HG03280 (cell line): Measurements from ENCODE around the gene BCAS3.
"Not testable (repeated sequence)": the region's sequence is repeated elsewhere in the genome, so short reads cannot be mapped to it uniquely, and the experiment has no call there.

Experiments used
- ATAC-seq: cut with Tn5 transposase; IDR thresholded peaks from one replicate; pipeline ENCODE4 v1.9.1; 2021; ENCODE audit warnings: mild to moderate bottlenecking, moderate library complexity; ENCODE audit not compliant: unreplicated experiment

BCAS3 gene

DNA sequence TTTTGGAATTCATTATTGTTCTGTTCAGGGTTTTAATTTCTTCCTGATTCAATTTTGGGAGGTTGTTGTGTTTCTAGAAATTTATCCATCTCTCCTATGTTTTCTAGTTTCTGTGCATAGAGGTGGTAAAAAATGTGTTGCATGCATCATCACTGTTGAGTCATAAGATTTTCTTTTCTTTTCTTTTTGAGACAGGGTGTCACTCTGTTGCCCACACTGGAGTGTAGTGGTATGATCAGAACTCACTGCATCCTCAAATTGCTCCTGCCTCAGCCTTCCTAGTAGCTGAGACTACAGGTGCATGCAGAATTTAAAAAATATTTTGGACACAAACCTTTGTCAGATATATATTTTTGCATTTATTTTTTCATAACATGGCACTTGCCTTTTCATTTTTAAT is 184.8 kb downstream of the BCAS3 start:
- ATAC-seq: no peak

DNA sequence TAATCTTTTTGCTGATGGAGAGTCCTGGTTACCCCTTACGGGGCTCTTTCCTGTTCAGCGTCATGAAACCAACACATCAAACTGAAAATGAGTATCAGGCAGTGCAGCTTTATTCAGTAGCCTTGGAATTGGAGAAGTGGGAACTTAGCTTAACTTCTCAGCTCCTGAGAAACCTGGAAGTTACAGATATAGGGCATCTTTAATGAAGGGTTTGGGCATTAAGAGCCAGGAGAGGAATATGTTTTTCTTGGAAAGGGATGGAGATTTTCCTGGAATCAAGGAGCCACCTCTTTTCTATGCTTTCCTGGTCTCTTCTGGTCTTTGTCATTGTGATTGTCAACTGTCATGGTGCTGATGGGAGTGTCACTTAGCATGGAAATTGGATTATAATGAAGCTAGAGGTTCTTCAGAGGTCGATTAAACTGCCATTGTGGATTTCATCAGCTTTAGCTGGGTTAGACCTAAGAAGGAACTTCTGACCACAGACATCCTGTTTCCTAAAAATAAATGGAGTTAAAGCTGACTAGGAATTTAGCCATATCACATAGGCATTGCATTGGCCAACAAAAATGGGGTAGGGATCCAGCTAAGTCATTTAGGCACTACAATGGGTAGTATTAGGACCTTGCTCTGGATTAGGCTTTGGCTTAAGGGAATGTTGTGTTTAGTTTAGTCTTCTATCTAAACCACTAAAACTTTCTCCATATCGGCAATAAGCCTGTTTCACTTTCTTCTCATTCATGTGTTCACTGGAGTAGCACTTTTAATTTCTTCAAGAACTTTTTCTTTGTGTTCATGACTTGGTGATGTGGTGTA is 186.4 kb downstream of the BCAS3 start:
- no peak for ATAC-seq

DNA sequence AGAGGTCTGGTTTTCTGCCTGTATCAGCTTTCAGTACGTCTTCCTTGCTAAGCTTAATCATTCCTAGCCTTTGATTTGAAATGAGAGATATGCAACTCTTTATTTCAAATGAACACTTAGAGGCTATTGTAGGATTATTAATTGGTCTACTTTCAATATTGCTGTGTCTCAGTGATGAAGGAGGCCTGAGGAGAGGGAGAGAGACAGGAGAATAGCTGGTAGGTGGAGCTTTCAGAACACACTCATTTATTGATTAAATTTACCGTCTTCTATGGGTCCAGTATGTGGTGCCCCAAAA is 187.0 kb downstream of the BCAS3 start:
- ATAC-seq: no peak

DNA sequence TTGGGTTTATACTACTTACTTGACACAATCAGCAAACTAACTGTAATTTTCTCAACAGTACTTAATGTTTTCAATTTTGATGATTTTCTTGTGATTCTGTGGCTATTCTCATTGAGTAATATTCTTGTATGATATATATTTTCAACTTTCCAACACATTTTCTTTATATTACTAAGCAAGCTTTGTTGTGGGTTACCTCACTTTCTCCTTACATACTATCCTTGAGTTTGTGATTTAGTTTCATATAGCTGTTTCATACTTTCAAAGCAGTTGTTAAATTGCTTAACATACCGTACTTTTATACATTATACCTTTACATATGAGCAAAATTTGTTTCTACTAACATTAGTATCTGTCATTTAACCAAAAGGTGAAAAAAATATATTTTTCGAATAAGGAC is 197.1 kb downstream of the BCAS3 start:
- ATAC-seq: no peak

DNA sequence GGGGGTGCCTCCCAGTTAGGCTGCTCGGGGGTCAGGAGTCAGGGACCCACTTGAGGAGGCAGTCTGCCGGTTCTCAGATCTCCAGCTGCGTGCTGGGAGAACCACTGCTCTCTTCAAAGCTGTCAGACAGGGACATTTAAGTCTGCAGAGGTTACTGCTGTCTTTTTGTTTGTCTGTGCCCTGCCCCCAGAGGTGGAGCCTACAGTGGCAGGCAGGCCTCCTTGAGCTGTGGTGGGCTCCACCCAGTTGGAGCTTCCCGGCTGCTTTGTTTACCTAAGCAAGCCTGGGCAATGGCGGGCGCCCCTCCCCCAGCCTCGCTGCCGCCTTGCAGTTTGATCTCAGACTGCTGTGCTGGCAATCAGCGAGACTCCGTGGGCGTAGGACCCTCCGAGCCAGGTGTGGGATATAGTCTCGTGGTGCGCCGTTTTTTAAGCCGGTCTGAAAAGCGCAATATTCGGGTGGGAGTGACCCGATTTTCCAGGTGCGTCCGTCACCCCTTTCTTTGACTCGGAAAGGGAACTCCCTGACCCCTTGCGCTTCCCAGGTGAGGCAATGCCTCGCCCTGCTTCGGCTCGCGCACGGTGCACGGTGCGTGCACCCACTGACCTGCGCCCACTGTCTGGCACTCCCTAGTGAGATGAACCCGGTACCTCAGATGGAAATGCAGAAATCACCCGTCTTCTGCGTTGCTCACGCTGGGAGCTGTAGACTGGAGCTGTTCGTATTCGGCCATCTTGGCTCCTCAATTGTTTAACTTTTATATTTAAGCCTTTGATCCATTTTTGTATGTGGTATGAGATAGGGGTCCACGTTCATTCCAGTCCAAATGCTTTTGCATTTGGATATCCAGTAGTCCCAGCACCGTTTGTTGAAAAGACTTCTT is 209.3 kb downstream of the BCAS3 start:
- ATAC-seq: not testable (repeated sequence)

DNA sequence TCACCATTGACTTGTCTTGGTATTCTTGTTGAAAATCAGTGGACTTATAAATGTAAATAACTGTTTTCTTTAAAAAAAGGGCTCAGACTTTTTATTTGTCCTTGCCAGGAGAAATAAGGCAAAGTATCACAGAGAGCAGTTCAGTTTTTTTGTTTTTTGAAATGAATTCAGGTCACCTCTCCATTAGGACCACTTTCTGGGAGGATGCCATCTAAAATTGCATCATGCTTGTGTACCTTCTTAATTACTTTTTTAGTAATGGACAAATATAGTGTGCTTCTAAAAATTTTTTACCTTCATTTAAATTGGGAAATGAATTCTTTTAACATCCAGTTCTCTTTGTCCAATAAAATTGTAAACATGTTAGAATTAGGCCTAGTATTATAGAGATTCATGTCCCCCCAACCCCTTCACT is 210.0 kb downstream of the BCAS3 start:
- ATAC-seq: no peak

DNA sequence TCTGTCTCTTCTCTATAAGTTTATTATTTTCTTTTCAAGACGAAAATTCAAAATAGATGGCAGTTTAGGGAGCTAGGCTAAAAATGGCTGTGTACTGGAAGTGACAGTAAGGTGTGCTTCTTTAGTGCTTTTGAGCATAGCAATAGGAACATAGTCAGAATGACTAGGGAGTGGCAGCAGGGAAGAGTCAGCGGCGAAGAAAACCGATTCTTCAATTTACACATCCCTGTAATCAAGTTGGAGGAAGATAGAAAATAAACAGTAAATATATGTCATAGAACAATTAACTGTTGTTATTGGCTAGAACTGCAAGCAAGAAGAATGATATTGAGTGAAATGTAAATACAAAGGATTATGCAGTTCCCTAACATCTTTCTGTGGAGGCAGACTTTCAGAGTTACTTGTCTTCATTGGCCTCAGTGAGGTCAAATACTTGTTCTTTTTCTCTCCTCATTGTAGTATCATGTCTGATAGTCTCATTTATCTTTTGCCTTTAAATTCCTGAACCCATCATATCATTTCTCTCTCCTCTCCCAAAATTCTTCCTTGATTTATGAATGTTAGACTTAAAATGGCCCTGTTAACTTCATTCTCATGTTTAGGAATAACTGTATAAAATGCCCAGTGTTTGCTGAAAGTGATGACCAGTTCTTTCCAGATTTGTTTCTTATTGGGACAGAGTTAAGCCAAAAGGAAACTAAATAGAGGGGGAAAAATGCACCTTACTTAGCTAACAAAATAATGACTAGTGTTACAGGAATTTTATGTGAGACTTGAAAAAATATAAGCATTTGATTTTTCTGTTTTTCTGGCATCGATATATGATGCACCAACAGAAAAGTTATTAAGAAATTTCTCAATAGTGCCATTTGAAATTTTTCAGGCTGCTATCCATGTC is 211.4 kb downstream of the BCAS3 start:
- no peak for ATAC-seq

DNA sequence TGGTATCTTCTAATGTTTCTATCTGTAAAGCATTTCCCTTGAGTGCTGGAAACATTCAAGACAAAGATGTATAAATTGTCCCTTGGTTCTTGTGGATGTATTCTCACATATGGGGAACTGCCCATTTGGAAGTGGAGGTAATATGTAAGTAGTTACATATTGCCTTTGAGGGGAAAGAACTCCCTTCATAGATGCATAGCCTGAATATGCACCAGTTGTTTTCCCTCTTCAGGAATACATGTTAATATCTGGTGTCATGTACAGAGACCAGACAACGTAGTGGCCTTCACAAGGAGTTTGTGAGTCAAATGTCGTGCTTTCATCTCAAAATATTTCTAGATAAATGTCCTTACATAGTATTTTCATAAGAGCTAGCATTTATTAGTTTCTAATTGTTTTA is 213.5 kb downstream of the BCAS3 start:
- ATAC-seq: no peak

DNA sequence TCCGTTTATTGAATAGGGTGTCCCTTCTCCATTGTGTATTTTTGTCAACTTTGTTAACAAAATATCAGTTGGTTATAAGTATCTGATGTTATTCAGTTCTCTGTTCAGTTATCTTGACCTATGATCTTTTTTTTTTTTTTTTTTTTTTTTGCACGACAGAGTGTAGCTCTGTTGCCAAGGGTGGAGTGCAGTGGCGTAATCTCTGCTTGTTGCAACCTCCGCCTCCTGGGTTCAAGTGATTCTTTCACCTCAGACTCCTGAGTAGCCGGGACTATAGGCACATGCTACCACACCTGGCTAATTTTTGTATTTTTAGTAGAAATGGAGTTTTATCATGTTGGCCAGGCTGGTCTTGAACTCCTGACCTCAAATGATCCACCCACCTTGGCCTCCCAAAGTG is 215.8 kb downstream of the BCAS3 start:
- ATAC-seq: no peak

DNA sequence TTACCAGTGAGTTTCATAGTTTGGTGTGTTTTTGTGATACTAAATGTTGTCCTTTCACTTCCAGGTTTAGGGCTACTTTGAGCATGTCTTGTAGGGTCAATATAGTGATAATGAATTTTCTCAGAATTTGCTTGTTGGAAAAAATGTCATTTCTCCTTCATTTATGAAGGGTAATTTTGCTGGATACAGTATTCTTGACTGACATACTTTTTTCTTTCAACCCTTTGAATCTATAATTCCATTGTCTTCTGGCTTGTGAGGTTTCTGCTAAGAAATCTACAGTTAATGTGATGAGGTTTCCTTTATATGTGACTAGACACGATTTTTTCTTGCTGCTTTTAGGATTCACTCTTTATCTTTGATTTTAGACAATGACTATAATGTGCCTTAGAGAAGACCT is 219.3 kb downstream of the BCAS3 start:
- no peak for ATAC-seq

DNA sequence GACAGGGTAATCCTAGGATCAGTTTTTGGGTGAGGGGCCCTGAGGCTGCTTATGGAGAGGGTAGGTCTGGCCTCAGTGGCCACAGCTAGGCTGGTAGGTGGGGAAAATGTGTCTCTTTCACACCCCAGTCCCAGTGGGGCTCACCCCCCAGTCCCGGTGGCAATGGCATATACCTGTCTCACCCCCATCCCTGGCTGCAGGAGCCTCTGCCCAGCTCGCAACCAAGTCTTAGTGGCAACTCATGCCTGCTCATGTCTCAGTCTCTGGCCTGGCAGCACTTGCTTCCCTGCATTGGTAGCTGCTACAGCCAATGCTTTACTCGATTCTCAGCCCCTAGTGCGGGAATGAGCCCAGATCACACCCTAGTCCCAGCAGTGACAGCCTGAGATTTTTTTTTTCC is 221.5 kb downstream of the BCAS3 start:
- ATAC-seq: no peak

DNA sequence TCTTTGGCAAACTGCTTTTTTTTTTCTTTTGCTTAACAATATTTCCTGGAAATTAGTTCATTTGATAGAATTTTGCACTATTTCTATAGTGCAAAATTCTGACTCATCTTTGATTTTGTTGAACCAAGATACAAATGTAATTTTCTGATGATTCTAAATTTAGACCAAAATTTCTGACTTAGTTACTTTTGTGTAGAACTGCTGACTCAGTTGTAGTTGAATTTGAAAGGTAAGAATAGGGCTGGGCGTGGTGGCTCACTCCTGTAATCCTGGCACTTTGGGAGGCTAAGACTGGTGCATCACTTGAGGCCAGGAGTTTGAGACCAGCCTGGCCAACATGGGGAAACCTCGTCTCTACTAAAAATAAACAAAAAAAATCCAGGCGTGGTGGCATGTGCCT is 223.0 kb downstream of the BCAS3 start:
- ATAC-seq: no peak

DNA sequence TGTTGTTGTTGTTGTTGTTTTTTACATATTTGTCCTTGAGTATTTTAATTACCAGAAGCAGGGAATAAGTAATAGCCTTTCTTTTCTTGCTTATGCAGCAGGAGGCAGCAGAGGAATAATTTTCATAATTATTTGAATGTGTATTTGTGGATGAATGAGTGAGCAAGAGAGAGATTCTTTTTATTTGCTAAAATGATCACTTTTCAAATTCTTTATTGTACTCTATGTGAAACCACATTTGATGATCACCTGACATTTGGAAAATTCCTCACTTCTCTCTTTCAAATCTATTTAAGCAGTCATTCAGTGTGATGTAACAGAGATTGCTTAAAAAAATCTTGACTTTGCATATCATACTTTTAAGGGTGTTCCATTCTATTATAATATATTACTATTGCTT is 223.6 kb downstream of the BCAS3 start:
- no peak for ATAC-seq

DNA sequence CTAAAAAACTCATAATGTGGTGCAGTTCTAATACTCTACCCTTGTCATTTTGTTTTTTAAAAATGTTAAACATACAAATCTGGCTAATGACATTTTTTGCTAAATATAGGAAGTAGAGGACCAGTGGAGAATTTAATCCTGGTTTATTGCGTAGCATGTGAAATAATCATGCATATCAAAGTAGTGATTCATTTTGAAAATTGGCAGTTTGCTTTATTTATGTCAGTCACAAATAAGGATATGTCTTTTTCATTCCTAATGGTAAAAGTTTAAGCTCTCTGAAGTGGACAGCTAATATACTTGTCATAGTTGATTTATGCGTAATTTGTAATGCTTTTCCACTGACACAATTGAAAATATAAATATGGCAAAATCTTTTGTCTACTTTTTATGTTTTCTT is 224.2 kb downstream of the BCAS3 start:
- no peak for ATAC-seq

DNA sequence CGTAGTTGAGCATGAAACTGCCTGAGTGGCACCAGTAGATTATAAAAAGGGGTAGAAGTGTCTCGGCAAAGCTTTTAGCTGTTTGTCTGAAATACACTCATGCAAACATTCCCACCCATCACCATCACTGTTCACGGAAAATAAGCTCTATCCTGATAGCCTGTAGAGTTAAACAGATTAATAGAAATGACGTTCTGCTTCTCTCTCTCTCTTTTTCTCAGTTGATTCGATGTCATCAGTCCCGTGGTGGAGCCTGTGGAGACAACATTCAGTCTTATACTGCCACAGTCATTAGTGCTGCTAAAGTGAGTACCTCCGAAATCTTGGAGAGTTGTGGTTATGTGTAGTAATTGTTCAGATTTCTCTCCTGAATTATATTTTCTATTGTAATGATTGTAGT is 224.7 kb downstream of the BCAS3 start:
- no peak for ATAC-seq

DNA sequence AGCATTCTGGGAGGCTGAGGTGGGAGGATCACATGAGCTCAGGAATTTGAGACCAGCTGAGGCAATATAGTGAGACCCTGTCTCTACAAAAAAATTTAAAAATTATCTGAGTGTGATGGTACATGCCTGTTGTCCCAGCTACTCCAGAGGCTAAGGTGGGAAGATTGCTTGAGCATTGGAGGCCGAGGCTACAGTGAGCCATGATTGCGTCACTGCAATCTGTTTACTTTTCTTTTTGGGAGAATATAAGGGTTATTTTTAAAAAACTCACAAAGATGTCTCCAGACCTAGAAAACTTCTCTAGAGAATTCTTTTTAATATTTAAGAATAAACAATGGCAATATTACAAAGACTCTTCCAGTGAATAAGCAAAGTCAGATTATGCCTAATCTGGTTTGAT is 226.9 kb downstream of the BCAS3 start:
- ATAC-seq: no peak

DNA sequence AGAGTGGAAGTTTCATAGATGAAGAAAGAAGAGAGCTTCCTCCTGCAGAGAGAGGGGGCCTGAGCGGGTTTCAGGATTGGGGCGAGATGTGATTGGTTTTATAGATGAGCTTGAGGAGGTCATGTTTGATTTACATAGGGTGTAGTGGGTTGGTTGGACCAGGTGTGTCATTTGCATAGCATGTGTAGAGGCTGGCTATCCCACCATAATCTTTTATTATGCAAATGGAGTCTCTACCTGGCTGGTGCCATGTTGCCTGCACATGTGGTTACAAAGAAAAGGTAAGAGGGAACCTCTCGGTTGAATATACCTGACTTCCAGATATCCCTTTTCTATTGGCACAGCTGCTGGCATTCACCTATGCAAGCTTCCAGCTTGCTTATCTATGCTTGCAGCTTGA is 228.1 kb downstream of the BCAS3 start:
- ATAC-seq: no peak

DNA sequence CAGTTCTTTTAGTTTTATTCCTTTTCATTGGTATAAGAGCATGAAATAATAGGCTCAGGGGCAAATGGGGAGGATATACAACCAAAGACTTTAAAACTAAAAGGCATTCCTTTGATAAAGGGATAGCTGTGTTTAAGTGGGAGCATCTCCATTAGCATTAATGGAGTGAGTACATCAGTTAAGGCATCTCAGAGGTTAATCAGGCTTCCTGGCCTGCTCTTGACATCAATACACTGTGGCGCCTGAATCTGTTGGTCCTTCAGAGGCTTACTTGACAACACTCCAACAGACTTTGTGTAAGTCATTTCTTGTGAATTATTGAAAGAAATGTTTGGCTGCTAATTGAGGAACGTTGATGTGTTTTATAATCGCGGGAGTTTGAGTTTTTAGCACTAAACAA is 230.7 kb downstream of the BCAS3 start:
- no peak for ATAC-seq

DNA sequence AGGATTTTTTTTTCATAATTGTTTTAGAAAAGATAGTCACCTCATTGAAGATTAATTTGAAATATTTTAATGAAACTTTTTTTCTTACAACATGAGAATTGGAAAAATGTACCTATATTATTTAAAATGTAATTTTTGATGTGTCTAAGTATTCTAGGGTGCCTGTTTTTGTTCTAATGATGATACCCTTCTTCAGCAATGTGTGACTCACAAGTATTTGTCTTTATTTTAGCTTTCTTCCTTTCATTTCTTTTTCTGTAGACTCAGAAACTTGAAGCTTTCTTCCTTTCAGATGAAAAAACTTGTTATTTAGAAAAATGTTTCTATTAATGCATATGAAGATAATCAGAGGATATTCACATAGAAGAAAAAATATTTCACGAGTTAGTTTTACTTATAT is 231.8 kb downstream of the BCAS3 start:
- no peak for ATAC-seq

DNA sequence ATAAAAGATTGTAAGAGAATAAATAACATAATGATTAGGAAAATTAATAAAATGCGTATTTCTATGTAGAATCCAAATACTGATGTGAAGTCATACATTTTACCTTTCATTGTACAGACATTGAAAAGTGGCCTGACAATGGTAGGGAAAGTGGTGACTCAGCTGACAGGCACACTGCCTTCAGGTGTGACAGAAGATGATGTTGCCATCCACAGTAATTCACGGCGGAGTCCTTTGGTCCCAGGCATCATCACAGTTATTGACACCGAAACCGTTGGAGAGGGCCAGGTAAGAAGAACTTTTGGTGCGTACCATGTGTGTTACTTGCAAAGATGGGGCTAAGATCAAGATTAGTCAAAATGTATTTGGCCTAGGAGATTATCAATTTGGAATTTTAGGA is 232.8 kb downstream of the BCAS3 start:
- no peak for ATAC-seq

DNA sequence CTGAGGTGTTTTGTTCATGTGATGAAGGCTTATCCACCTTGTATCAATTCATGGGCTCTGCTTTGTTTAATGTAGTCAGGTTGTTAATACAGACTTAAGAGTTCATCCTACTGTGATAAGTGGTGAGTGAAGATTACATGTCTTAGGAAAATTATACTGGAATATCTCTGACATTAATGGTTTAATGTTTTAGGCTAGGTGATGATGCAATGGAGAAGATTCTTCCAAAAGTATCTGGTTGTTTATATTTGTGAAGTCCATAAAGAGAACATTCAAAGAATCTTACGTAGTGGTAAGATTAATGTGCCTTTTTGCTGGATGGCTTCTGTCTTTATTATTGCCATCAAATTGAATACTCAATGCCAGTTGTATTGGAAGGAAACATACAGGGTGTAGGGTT is 236.4 kb downstream of the BCAS3 start:
- ATAC-seq: no peak
